Stimulated activated CD4-positive, alpha-beta T cell treated with anti-CD3 and anti-CD28 coated beads, Interleukin-2, amount 100 ng/mL, for 48 hours (primary cell): ENCODE results near the gene CEP290.
"Not testable (repeated sequence)": the region's sequence is repeated elsewhere in the genome, so short reads cannot be mapped to it uniquely, and the experiment has no call there.

ENCODE experiments used
- DNase-seq, 2 donors: peaks; one replicate each; pipeline ENCODE4 v3.0.0-alpha.2; 2020

Gene CEP290

GRCh38 chr12:88037770-88038169 is 104.1 kb downstream of the CEP290 start:
- no peak for DNase-seq

- DNase-seq: no peak
These were observed 105.4 kb downstream of the CEP290 start for GRCh38 chr12:88036353-88036965.

- no peak for DNase-seq
These were observed 106.0 kb downstream of the CEP290 start for GRCh38 chr12:88035907-88036289.

- DNase-seq: peak; percentile 81 to 82
These were observed 106.5 kb downstream of the CEP290 start for GRCh38 chr12:88035271-88035906.

GRCh38 chr12:88031161-88031560 is 110.7 kb downstream of the CEP290 start:
- not testable (repeated sequence) for DNase-seq

GRCh38 chr12:88029093-88029665 is 112.7 kb downstream of the CEP290 start, which contains the start of gene C12orf50:
C12orf50 (minus strand) TSS chr12:88029401; CDS start chr12:88026962, 2,439 bp downstream.
- DNase-seq: no peak

GRCh38 chr12:88026196-88026595 is 115.7 kb downstream of the CEP290 start:
- DNase-seq: no peak

GRCh38 chr12:88017964-88018363 is 123.9 kb downstream of the CEP290 start:
- DNase-seq: no peak

GRCh38 chr12:88015825-88016224 is 126.1 kb downstream of the CEP290 start:
- DNase-seq: no peak

GRCh38 chr12:88011755-88012154 is 130.1 kb downstream of the CEP290 start:
- DNase-seq: no peak

GRCh38 chr12:88006351-88006750 is 135.5 kb downstream of the CEP290 start:
- DNase-seq: no peak

GRCh38 chr12:88001327-88001726 is 140.6 kb downstream of the CEP290 start:
- DNase-seq: no peak
